G401.6 (cell line): ENCODE results near the gene FFAR1.

Experiments
- FAIRE-seq: peaks from 2 replicates; lab custom pipeline; 2012; peaks lifted over from hg19 to GRCh38; lab: Jason Lieb, UNC

The FFAR1 gene

GRCh38 chr19:35315883-35316282 lies 31.8 kb upstream of the FFAR1 start:
- FAIRE-seq, result no peak

- no peak for FAIRE-seq
Observed at GRCh38 chr19:35316560-35316959, 31.1 kb upstream of the FFAR1 start.

DNA sequence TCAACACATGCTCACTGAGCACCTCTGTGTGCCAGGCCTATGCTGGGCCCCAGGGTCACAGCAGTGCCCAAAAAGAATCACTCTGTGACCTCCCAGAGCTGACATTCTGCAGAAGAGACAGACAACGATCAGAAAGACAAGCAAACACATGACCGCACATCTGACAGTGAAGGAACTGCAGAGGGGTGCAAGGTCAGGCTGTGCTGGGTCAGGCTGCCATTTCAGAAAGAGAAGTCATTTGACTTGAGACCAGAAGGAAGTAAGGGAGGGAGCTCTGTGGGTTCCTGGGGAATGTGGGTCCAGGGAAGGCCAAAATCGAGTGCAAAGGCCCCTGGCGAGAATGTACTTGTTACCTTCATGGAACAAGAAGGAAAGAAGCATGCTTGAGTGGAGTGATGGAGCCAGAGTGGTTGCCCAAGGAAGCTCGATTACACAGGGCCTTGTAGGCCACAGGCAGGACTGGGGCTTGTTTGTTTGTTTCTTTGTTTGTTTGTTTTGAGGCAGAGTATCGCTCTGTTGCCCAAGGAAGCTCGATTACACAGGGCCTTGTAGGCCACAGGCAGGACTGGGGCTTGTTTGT lies 30.1 kb upstream of the FFAR1 start:
- FAIRE-seq, result no peak

DNA sequence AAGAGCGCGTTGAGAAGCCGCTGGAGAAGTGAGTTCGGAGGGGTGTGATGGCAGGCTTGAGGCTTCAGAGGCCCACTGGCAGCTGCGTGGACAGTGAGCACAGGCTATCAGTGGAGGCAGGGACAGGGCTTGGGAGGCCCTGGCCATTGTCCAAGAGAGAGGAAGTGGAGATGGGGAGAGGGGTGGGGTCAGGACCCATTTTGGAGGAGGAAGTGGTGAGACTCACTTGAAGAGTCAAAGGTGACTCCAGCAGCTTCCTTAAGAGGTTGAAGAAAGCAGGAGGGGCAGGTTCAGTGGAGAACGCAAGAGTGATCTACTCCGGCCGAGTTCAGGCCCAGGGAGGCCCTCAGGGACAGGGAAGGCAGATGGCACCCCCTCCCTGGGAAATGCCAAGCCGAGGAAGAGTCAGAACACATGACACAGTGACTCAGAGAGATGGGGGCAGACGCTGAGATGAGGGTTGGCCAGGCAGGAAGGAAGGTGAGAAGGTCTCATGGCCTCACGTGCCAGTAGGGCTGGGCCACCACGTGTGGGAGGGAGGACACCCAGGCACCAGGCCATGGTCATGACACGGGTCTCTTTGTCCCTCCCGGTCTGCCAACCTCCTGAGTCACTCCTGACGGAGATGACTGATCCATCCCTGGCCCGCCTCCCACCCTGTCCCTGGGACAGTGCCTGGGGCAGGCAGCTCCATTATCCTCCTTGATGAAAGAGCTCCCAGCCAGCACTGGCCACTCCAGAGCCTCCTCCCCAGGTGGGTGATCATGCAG lies 28.8 kb upstream of the FFAR1 start:
- no peak for FAIRE-seq

DNA sequence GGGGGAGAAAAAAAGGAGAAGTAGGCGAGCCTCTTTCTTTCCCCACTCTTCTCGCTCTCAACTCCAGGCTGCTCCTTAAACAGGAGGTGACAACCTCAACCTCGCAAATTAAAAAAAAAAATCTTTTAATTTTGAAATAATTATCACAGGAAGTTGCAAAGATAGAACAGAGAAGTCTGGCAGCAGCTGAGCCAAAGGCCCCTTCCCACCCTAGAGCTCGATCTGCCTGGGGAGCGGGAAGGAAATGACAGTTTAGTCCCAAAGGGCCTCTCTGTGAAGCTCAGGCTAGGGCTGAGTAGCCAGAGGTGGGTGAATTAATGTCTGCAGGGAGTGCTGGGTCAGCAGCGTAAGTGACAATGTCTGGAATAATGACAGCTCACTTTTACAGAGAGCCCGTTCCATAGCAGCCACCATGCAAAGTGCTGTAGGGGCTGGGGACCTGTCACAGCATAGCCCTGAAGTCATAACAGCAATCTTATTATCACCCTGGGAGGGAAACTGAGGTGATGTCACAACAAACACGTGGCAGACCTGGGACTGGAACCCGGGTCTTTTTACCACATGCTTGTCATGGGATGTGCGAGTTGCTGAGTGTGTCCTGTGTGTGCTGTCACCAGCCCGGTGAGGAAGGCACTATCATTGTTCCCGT lies 27.5 kb upstream of the FFAR1 start:
- FAIRE-seq, result no peak

- FAIRE-seq, result no peak
Observed at GRCh38 chr19:35321291-35321690, 26.4 kb upstream of the FFAR1 start.

GRCh38 chr19:35322014-35322413 lies 25.7 kb upstream of the FFAR1 start:
- no peak for FAIRE-seq

DNA sequence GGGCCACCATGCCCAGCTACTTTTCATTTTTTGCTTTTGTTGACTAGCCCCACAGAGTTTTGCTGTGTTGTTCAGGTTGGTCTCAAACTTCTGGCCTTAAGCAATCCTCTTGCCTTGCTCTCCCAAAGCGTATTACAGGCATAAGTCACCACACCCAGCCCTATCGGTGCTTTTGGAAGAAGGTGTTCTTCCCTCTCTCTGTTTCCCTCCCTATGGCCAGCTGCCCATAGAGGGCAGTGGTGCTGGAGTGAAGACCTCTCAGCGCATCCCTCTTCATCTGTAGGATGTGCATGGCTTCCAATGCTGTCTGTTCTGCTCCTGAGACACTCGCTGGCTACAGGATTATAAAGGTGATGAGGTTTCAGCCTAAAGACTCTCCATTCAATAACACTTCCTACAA lies 20.1 kb upstream of the FFAR1 start:
- FAIRE-seq, result no peak

GRCh38 chr19:35328851-35329285 lies 18.8 kb upstream of the FFAR1 start, which contains the start of gene CD22:
Gene CD22, plus strand, starts transcription at chr19:35329187. Its CDS starts 2,854 bp downstream, at chr19:35332041.
- no peak for FAIRE-seq

DNA sequence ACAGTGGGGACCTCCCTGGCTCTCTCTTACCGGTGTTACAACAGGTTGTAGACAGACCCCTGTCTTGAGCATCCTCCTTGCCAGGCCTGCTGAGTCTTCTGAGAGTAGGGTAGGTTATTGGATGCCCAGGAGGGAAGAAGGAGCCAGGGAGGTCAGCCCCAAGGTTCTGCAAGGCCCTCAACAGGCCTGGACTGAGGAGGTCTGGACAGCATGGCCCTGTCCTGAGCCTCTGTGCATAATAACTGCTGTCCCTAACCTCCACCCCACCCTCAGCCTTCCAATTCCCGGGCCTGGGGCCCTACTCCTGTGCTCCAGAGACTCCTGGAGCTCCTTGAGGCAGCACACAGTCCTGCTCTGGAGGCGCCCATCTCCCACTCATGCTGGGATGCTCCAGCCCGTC lies 18.4 kb upstream of the FFAR1 start:
- no peak for FAIRE-seq

- FAIRE-seq, result no peak
Observed at GRCh38 chr19:35330475-35330874, 17.2 kb upstream of the FFAR1 start.

- no peak for FAIRE-seq
Observed at GRCh38 chr19:35331551-35332214, 16.0 kb upstream of the FFAR1 start.

GRCh38 chr19:35332817-35333216 lies 14.9 kb upstream of the FFAR1 start:
- FAIRE-seq, result no peak

DNA sequence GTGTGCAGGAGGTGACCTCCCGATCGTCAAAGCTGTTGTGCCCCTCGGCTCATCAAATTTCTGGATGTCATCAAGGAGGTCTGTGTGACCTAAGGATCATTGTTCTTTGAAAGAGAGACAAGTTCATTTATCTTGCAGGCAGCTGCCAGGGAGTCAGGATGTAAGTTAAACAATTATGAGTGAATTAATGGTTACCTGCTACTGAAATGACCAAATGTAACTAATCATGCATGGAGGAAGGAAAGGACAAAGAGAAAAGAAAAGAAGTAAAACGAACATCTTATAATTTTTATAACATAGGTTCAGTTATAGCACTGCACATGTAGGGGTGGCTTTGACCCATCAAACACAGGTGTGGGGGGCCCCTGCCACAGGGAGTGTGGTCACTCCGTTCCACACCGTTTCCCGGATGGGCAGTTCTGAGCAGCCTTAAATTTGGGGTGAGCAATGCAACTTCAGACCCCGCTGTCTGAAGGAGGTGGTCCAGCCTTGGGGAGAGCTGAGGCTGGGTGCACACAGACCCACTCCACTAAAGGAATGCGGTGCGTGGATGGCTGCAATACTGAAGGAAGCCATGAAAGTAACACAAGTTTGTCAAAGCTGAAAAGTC lies 13.5 kb upstream of the FFAR1 start:
- no peak for FAIRE-seq

DNA sequence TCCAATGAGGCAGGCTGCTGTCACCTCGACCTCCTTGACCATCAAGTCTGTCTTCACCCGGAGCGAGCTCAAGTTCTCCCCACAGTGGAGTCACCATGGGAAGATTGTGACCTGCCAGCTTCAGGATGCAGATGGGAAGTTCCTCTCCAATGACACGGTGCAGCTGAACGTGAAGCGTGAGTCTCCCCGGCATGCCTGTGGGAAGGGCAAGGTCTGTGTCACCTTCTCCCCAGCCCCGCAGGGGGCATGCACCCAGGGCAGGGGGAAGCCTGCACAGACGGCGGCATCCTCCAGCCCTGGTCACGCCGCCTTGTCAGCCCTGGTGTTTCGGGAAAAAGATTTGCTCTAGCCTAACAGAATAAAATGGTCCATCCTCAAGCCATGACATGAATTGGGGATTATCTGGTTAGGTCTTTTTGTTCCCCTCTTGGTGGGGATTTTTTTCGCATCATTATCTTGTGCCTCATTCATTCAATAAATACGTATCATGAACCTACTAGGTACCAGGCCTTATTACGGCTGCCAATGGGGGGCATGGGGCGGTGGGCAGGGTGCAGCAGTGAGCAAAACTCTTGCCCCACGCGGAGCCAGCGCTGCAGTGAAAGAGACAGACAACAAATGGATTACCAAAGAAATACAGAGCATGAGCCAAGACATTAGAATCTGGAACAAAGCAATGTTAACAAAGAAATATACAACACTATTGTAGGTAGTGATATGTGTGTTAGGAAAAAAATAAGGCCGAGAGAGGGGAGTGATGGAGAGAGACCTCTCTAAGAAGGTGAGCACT lies 11.3 kb upstream of the FFAR1 start:
- FAIRE-seq, result no peak

DNA sequence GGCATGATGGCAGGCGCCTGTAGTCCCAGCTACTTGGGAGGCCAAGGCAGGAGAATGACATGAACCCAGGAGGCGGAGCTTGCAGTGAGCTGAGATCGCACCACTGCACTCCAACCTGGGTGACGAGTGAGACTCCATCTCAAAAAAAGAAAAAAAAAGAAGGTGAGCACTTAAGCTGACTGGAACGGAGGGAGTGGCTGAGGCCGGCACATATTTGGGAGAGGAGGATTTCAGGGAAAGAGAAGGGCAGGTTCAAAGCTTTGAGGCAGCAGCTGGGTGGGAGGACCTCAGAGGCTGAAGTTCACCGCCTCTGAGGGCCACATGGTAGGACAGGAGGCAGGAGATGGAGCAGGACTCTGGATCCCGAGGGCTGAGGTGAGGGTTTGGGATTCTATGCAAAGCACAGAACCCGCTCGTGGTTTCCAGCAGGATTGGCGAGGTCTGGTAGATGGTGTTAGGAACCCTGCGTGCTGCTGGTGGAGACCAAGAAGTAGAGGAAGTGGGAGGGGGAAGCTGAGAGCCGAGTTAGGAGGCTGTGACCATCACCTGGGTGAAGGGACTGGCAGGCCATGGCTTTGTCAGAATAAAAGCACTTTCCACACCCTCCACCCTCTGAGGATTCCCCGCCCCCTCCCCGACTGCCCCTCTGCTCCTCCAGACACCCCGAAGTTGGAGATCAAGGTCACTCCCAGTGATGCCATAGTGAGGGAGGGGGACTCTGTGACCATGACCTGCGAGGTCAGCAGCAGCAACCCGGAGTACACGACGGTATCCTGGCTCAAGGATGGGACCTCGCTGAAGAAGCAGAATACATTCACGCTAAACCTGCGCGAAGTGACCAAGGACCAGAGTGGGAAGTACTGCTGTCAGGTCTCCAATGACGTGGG lies 10.4 kb upstream of the FFAR1 start:
- FAIRE-seq, result no peak

DNA sequence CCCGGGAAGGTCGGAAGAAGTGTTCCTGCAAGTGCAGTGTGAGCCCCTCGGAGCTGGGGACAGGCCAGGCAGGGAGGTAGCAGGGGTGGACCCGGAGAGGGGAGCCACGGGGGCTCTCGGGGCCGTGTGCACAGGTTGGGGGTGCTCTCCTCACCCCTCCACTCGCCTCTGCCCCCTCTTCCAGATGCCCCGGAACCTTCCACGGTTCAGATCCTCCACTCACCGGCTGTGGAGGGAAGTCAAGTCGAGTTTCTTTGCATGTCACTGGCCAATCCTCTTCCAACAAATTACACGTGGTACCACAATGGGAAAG lies 9.8 kb upstream of the FFAR1 start:
- FAIRE-seq, result no peak

GRCh38 chr19:35340431-35340830 lies 7.3 kb upstream of the FFAR1 start:
- FAIRE-seq, result no peak

DNA sequence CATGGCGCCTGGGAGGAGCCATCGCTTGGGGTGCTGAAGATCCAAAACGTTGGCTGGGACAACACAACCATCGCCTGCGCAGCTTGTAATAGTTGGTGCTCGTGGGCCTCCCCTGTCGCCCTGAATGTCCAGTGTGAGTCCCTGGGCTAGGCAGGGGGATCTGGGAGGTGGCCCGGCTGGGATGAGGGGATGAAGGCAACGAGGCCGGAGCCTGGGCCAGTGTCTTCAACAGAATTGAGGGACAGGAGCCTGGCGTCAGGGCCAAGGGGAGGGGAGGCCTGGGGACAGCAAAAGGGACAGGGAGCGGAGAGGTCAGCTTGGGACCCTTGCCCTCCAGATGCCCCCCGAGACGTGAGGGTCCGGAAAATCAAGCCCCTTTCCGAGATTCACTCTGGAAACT lies 6.7 kb upstream of the FFAR1 start:
- no peak for FAIRE-seq

DNA sequence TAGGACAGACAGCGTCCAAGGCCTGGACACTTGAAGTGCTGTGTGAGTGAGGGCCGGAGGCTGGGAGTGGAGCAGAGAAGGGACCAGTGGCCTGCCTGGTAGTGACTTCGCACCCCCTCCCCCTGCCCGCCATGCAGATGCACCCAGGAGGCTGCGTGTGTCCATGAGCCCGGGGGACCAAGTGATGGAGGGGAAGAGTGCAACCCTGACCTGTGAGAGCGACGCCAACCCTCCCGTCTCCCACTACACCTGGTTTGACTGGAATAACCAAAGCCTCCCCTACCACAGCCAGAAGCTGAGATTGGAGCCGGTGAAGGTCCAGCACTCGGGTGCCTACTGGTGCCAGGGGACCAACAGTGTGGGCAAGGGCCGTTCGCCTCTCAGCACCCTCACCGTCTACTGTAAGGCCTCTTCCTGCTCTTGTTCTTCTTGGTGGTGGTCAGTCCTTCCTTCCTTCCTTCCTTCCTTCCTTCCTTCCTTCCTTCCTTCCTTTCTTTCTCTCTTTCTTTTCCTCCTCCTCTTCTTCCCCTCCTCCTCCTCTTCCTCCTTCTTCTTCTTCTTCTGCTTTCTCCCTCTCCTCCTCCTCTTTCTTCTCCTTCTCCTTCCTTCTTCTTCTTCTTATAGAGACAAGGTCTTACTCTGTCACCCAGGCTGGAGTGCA lies 6.0 kb upstream of the FFAR1 start:
- no peak for FAIRE-seq
